Smooth muscle cell (in vitro differentiated cells): ENCODE results near the gene RAMACL. TPM values are rescaled to one million over a fixed set of nuclear protein-coding genes. Genes with fewer than 3 reads are reported as not detected.

Experiments used
- DNase-seq: peaks from one replicate; lab custom pipeline; 2025; ENCODE audit not compliant: unreplicated experiment; lab: John Stamatoyannopoulos, UW
- H2AFZ ChIP-seq: fragments of 200-600 bp; sonication (generic); 2 replicates; pipeline ENCODE4 v1.6.0; 2016; ENCODE audit warnings: antibody characterized with exemption, low read depth, mild to moderate bottlenecking
- H3F3A ChIP-seq: fragments of 200-600 bp; sonication (generic); 2 replicates; pipeline ENCODE4 v1.6.0; 2017; ENCODE audit warnings: antibody characterized with exemption, low read depth
- H3K27ac ChIP-seq: fragments of 200-600 bp; sonication (generic); 2 replicates; pipeline ENCODE4 v1.5.1; 2016; ENCODE audit warnings: low read depth, mild to moderate bottlenecking
- H3K27me3 ChIP-seq: fragments of 200-600 bp; sonication (generic); 2 replicates; pipeline ENCODE4 v1.6.1; 2016; ENCODE audit warnings: low read depth, mild to moderate bottlenecking
- H3K36me3 ChIP-seq: fragments of 200-600 bp; sonication (generic); 2 replicates; pipeline ENCODE4 v1.5.1; 2016; ENCODE audit warnings: low read depth
- H3K4me1 ChIP-seq: fragments of 200-600 bp; sonication (generic); 2 replicates; pipeline ENCODE4 v1.5.1; 2016; ENCODE audit warnings: low read depth
- H3K4me2 ChIP-seq: fragments of 200-600 bp; sonication (generic); 2 replicates; pipeline ENCODE4 v1.6.0; 2016; ENCODE audit warnings: mild to moderate bottlenecking
- H3K4me3 ChIP-seq: fragments of 200-600 bp; sonication (generic); 2 replicates; pipeline ENCODE4 v1.5.1; 2016; ENCODE audit warnings: mild to moderate bottlenecking
- H3K79me2 ChIP-seq: fragments of 200-600 bp; sonication (generic); 2 replicates; pipeline ENCODE4 v1.6.0; 2016; ENCODE audit warnings: low read depth, mild to moderate bottlenecking
- H3K9ac ChIP-seq: fragments of 200-600 bp; sonication (generic); 2 replicates; pipeline ENCODE4 v1.6.0; 2016; ENCODE audit warnings: low read depth
- H3K9me3 ChIP-seq: fragments of 200-600 bp; sonication (generic); replicated peaks from 2 replicates; pipeline ENCODE4 v1.5.1; 2016; ENCODE audit warnings: low read depth
- H4K20me1 ChIP-seq: fragments of 200-600 bp; sonication (generic); 2 replicates; pipeline ENCODE4 v1.6.0; 2016; ENCODE audit warnings: low read depth
- CTCF ChIP-seq: fragments of 200-600 bp; sonication (generic); IDR thresholded peaks from 2 replicates; pipeline ENCODE4 v1.5.1; 2017; ENCODE audit warnings: borderline replicate concordance, mild to moderate bottlenecking, antibody characterized with exemption; ENCODE audit not compliant: insufficient read depth, poor library complexity, severe bottlenecking
- WGBS: methylation state at CpG from one replicate; pipeline ENCODE4 v1.1.7; 2016; ENCODE audit warnings: low lambda C conversion rate; 5-methylcytosine and 5-hydroxymethylcytosine counted together
- polyA plus RNA-seq: library from polyadenylated mRNA; unstranded; fragments of >200 nt; fragmentation: Nextera tagmentation; extraction: Ambion mirVana; gene quantifications from 2 replicates; pipeline ENCODE4 v1.2.1, GENCODE V29; 2016
- total RNA-seq: library from RNA; depleted of rRNA; stranded (reverse); fragments of >200 nt; gene quantifications from 2 replicates; pipeline ENCODE4 v1.2.3, GENCODE V29; 2014

RAMACL gene
- total and polyA plus RNA-seq, 2 experiments from 2014 or later, result 0.13 to 0.14 TPM

GRCh38 chr6:166575205-166575604 lies 11.3 kb downstream of the RAMACL start:
- no peak overlapping the region for H3K4me3 ChIP-seq
- no peaks in the 10 kb centered on the region for H3K79me2 ChIP-seq
- H3K36me3 ChIP-seq, result no peaks in the 10 kb centered on the region
- H3F3A ChIP-seq, result no peaks in the 10 kb centered on the region
- no peak overlapping the region for H3K27ac ChIP-seq
- H3K4me1 ChIP-seq, result peaks cover 8% of the 10 kb centered on the region
- no peak overlapping the region for H3K4me2 ChIP-seq
- no peak for DNase-seq
- TF ChIP-seq CTCF, result no peak
- H3K9ac ChIP-seq, result no peak overlapping the region
- 98% methylated on average over 11 of the region's 11 CpGs for WGBS
- peaks cover 9% of the 10 kb centered on the region for H4K20me1 ChIP-seq
- no peak overlapping the region for H2AFZ ChIP-seq
- H3K9me3 ChIP-seq, result no peaks in the 10 kb centered on the region
- no peaks in the 10 kb centered on the region for H3K27me3 ChIP-seq

- Histone ChIP-seq H2AFZ (no peak overlapping the region), H3K4me1 (peaks cover 8% of the 10 kb centered on the region), H4K20me1 (peaks cover 17% of the 10 kb centered on the region), H3K4me2 (no peak overlapping the region), H3K9me3 (no peaks in the 10 kb centered on the region), H3K27me3 (no peaks in the 10 kb centered on the region), H3K9ac (no peak overlapping the region), H3F3A (no peaks in the 10 kb centered on the region), H3K36me3 (no peaks in the 10 kb centered on the region), H3K27ac (no peak overlapping the region), H3K4me3 (no peak overlapping the region), H3K79me2 (no peaks in the 10 kb centered on the region)
- DNase-seq, result no peak
- 80% methylated on average over 18 of the region's 18 CpGs for WGBS
- no peak for TF ChIP-seq CTCF
Measured at GRCh38 chr6:166573511-166574216, 12.8 kb downstream of the RAMACL start.

GRCh38 chr6:166572370-166573261 lies 13.9 kb downstream of the RAMACL start:
- WGBS, result 66% methylated on average over 18 of the region's 18 CpGs
- no peak for DNase-seq
- no peak overlapping the region for H2AFZ ChIP-seq

More at GRCh38 chr6:166572370-166573261, 13.9 kb downstream of the RAMACL start:
- no peak overlapping the region for H3K4me3 ChIP-seq
- H3K36me3 ChIP-seq, result no peaks in the 10 kb centered on the region
- no peaks in the 10 kb centered on the region for H3K27me3 ChIP-seq
- no peak for TF ChIP-seq CTCF
- no peaks in the 10 kb centered on the region for H3K9me3 ChIP-seq
- no peak overlapping the region for H3K9ac ChIP-seq
- peaks cover 8% of the 10 kb centered on the region for H3K4me1 ChIP-seq
- no peaks in the 10 kb centered on the region for H3K79me2 ChIP-seq
- peaks cover 21% of the 10 kb centered on the region for H4K20me1 ChIP-seq
- H3K27ac ChIP-seq, result no peak overlapping the region
- H3K4me2 ChIP-seq, result peak overlapping the region; percentile 10
- H3F3A ChIP-seq, result no peaks in the 10 kb centered on the region
